Activated gamma-delta T cell (primary cell): ENCODE measurements around the gene GPR156.
"Not testable (repeated sequence)": the region's sequence is repeated elsewhere in the genome, so short reads cannot be mapped to it uniquely, and the experiment has no call there.

ENCODE experiments used
- DNase-seq: peaks from one replicate; lab custom pipeline; 2025; lab: John Stamatoyannopoulos, UW

GPR156 gene

DNA sequence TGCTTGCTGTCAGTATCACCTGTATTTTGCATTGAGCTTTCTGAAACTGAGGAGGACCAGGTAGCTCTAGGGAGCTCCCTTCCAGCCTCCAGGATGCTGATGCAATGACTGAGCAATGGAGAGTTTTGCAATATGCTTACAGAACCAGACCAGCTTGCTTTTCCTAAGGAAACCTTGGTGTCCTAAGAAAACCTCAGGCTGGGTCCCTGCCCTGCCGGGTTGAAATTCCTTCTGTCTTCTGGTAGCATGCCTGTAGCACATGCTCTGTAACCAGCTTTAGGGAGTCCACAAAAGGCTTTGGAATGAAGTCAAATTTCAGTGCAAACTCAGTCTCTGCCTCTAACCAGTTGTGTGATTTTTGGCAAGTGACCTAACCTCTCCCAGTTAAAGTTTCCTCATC is 125.0 kb downstream of the GPR156 start:
- DNase-seq: no peak

DNA sequence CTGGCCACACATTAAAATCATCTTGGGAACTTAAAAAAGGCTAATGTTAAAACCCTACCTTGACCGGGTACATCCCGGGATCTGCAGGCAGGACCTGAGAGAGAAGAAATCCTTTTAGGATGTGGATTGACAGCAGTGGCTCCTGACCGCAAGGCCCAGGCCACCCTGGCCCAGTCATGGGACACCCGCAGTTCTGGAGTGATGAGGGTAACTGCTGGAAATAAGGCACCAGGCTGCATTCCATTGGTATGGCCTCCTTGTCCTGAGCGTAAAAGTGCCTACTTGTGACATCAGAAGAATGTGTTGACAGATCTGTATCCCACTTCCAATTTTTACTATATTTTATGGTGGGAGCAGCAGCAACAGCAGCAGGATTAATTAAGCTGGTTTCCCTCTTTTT is 127.3 kb downstream of the GPR156 start:
- DNase-seq: no peak

DNA sequence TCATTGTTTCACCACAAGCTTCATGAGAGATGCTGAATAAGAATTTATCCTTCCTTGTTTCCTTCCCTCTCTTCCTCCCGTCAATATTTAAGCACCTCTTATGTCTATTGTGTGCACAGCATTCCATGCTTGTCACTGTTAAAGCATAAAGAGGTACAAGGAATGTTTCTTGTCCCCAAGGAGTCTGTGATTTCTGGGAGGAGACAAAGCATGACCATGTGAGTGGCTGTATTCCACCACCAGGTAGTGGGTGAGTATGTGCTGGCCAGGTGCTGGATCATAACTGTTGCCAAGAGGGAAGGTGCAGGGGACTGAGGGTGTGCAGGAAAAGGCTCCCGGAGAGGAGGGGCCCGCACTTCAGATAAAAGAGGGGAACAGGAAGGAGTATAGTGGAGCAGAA is 127.9 kb downstream of the GPR156 start:
- no peak for DNase-seq

DNA sequence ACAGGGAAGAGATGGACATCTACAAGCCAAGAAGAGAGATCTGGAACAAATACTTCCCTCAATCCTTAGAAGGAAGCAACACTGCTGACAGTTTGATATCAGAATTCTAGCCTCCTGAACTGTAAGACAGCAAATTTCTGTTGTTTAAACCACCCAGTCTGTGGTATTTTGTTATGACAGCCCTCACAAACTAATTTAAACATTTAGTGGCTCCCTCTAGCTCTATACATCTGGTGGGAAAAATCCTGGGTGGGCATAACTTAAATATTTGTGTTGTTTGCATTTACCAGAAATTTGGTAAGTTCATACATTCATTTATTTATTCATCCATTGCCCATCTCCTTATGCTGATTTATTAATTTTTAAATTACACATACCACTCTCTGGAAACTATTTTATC is 128.3 kb downstream of the GPR156 start:
- no peak for DNase-seq

DNA sequence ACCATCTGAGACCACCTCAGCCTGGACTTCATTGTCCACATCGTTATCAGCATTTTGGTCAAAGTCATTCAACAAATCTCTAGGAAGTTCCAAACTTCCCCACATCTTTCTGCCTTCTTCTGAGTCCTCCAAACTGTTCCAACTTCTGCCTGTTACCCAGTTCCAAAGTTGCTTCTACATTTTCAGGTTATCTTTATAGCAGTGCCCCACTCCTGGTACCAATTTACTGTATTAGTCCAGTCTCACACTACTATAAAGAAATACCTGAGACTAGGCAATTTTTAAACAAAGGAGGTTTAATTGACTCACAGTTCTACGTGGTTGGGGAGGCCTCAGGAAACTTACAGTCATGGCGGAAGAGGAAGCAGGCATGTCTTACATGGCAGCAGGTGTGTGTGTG is 129.3 kb downstream of the GPR156 start:
- DNase-seq: not testable (repeated sequence)

DNA sequence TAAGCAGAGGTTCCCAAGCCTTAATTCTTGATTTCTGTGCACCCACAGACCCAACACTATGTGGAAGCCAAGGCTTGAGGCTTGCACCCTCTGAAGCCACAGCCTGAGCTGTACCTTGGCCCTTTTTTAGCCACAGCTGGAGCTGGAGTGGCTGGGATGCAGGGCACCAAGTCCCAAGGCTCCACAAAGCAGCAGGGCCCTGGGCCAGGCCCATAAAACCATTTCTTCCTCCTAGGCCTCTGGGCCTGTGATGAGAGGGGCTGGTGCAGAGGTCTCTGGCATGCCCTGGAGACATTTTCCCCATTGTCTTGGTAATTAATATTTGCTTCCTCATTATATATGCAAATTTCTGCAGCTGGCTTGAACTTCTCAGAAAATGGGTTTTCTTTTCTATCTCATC is 129.9 kb downstream of the GPR156 start:
- no peak for DNase-seq

DNA sequence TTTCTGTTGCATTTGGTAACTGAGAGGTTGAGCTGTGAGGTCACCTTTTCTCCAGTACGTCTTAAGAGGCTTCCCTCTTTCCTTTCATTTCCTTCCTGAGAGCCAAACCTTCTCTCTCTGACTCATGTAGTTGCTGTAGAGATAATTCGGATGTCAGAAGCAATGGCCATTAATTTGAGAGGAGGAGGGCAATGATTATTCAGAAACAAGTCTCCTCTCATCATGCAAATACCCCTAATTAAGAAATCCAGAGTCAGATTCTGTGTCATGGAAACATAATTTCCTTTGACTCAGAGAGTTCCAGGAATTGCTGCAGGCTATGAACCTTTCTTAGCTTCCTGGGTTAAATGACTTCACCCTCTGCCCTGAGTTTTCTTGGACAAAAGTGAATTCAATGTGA is 131.7 kb downstream of the GPR156 start:
- DNase-seq: no peak

DNA sequence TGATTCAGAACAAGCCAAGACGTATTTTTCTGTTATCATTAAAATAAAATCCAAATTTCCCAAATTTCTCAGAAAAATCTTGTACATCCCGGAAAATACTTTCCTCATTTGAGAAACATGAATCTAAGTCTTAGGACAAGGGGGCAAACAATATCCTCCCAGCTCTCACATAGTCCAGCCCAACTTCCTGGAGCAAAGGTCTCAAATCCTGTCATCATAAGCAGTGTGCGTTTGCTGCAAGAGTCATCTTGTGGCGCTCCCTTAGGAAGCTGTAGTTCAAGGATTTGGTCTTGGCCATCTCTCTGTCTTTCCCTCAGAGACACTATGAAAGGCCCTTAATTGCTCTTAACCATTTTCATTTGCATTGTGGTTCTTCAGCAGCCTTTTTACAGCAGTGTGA is 133.2 kb downstream of the GPR156 start:
- DNase-seq: no peak

DNA sequence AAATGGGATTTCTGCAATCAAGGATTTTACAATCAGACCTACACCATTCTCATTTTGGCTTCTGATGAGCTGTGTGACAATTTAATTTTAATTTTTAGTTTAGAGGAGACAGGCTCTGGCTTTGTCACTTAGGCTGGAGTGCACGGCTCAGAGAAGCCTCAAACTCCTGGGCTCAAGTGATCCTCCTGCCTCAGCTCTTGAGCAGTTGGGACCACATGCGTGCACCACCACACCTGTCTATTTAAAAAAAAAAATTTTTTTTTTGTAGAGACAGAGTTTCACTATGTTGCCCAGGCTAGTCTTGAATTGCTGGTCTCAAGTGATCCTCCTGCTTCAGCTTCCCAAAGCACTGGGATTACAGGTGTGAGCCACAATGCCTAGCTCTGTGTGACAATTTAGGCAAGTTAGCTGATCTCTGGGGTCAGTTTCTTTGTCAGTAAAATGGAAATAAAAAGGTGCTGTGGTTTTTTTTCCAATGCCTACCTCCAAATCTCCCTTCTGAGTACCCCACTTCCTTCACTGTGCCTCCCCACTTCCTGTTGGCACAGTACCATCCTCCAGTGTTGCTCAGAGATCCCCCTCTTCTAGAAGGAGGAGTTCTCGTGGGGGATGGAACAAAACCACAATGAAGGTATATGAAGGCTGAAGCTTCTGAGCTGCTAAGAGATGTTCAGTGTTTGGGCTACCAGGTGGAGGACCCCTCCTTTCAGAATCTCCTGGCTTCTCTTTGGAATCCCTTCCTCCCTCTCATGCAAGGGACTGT is 136.7 kb downstream of the GPR156 start:
- DNase-seq: no peak

DNA sequence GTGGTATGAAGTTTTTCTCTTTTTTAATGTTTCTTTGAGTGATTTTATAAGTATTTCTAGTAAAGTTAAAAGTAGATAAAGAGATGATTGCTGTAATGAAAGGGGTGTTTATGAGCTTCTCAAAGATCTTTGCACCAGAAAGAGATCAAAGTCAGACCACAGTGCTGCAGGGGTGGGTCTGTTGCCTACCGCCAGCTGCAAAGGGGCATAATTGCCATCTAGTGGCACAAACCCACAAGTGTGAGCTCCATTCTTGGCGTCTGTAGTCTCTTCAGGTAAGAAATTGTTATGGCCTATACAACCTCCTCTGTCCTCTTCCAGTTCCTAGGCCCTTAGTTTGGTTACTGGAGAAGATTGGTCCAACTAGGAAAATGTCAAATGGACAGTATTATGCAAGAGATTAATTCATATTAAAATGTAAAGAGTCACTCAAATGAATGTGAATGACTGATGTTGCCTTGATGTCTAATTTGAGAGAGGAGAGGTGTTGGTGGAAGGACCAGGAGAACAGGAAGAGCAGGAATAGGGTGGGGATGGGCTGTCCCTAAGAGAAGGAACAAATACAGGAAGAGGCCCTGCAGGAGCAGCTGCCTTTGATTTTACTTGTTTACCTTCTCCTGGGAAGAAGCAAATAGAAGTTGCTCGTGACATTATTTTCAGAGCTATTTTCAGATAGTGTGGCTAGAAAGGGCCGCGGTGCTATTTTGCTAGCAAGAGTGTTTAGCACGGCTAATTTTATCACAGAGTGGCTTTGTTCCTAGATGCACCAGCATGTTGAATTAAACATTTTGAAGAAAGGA is 137.8 kb downstream of the GPR156 start:
- DNase-seq: no peak

DNA sequence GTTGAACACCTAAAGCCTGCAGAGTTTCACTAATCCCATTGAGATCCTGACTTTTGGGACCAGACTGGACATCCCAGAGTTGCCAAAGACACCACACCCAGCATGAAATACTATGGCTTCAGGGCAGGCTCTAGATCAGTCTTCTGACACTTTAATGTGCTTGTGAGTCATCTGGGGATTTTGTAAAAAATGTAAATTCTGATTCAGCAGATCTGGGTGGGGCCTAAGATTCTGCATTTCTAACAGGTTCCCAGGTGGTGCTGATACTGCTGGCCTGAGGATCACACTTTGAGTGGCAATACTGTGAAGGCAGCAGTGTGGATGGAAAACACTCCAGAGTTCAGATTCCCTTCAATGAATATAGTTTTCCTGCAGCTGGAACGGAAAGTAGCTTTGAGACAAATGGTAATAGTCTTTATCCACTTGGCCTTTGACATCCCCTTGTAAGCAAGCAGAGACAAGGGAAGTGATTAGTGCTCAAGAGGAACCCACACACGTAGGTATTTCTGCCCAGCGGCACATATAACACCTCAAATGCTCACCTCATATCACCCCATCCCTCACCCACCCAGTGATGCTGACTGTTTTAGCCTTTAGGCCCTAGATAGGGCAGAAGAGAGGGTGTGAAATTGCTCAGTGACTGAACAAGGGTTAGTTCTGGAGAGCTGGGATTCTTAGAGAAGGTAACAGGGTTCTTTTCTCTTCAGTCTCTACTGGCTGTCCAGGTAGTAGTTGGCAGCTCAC is 139.3 kb downstream of the GPR156 start:
- DNase-seq: no peak

DNA sequence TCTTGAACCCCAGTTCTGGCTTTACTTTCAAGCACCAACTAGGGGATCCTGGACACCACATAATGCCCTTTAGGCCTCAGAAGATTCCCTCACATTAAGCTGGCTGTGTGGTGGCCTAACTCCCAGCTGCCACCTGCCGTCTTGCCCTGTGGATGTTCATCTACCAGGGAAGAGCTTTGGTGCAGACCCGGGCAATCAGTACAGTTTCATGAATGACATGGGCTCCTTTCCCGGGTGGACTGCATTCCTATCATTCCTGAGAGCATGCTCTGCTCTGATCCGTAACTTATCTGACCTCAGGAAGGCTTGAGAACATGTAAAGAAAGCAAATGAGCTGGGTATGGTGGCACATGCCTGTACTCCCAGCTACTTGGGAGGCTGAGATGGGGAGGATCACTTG is 140.8 kb downstream of the GPR156 start:
- no peak for DNase-seq

DNA sequence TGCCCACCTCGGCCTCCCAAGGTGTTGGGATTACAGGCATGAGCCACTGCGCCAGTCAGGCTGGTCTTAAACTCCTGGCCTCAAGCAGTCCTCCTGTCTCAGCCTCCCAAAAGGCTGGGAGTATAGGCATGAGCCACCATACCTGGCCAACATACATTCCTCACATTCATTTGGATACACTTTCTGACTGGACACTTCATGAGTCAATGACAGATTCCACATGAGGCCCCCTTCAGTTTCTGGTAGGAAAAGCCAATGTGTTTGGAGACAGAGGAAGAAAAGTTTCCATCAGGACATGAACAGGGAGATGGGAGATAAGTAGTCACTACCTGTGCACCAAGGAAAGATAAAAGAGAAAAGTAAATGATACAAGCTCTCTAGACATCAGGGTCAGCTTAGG is 141.3 kb downstream of the GPR156 start:
- DNase-seq: no peak

DNA sequence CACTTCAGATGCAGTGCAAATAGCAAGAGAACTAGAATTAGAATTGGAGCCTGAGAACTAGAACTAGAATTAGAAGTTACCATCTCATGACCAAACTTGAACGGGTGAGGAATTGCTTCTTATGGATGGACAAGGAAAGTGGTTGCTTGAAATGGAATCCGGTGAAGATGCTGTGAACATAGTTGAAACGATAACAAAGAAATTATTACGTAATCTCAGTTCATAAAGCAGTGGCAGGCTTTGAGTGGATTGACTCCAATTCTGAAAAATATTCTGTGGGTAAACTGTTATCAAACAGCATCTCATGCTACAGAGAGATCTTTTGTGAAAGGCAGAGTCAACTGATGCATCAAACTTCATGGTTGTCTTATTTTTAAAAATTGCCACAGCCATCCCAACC is 142.8 kb downstream of the GPR156 start:
- no peak for DNase-seq

DNA sequence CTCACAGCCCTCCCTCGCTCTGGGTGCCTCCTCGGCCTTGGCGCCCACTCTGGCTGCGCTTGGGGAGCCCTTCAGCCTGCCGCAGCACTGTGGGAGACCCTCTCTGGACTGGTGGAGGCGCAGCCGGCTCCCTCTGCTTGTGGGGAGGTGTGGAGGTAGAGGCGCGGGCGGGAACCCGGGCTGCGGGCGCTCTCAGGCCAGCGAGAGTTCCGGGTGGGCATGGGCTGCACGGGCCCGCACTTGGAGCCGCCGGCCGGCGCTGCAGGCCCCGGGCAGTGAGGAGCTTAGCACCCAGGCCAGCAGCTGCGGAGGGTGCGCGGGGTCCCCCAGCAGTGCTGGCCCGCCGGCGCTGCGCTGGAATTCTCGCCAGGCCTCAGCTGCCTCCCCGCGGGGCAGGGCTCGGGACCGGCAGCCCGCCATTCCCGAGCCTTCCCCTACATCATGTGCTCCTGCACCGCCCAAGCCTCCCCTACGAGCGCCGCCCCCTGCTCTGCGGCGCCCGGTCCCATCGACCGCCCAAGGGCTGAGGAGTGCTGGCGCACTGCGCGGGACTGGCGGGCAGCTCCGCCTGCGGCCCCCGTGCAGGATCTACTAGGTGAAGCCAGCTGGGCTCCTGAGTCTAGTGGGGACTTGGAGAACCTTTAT is 144.8 kb downstream of the GPR156 start:
- no peak for DNase-seq

DNA sequence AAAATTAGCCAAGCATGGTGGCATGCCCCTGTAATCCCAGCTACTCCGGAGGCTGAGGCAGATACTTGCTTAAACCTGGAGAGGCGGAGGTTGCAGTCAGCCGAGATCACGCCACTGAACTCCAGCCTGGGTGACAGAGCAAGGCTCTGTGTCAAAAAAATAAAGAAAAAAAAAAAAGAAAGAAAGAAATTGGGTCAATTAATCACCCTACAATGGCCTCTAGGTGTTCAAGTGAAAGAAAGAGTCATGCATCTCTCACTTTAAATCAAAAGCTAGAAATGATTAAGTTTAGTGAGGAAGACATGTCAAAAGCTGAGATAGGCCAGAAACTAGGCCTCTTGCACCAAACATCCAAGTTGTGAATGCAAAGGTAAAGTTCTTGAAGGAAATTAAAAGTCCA is 145.9 kb downstream of the GPR156 start:
- no peak for DNase-seq

DNA sequence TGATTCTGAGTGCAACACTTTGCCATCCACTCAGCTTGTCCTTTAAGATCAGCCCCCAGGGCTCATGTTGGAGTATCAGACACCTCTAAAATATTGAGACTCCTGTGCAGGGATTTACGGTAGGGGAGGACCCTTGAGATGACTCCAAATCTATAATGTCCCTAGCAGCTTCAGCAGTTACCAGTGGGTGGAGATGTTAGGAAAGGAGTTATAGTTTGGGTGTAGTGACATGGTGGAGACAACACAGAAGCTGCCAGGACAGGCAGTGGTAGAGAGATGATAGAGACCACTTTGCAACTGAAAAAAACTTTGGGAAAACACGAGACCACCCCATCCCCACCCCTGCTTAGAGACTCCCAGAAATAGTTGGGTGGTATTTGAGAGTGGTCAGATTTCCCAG is 147.5 kb downstream of the GPR156 start:
- no peak for DNase-seq

DNA sequence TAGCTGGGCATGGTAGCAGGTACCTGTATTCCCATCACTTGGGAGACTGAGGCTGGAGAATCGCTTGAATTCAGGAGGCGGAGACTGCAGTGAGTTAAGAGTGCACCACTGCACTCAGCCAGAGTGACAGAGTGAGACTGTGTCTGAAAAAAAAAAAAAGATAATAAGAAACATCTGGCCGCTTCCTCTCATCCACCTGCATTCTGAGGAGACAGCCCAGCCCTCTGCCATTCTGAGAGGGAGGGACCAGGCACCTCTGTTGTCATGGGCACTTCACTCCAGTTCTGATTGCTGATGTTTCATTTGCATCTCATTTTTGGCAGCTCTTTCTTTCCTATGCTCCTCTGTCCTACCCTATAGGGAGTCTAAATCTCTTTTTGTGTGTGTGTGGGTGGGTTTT is 154.4 kb downstream of the GPR156 start:
- DNase-seq: no peak

DNA sequence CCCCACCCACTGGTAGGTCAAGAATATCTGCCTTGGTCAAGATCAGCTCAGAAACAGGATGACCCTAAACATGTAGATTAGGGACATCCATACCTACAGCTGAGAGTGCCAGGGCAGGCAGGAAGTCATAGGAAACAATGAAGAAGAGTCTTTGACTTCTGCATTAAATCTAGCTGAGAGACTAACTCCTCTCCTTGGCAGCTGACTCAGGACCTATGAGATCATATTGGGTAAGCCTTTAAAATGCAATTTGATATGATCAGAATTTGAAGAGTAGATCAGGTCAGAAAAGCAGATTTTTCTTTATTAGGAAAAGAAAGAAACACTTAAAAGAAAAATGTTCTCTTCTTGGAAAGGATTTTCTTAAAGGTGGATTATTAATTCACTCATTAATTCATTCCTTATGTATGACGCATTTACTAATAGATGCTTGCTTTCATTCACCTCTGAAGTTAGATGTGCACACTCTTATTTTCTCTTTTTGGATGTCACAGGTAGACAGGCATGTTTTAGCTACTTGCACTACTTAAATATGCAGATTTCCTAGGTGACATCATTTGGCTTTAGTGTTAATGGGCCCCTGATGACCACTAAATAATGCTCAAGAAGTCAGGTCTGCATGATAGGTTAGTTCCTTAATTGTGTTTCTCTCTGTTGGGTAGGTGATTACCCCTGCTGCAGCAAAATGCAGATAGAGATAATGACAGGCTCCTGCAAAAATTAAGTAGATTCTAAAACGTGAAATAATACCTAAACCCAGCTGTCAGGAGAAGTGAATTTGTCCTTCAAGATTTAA is 155.1 kb downstream of the GPR156 start:
- no peak for DNase-seq

DNA sequence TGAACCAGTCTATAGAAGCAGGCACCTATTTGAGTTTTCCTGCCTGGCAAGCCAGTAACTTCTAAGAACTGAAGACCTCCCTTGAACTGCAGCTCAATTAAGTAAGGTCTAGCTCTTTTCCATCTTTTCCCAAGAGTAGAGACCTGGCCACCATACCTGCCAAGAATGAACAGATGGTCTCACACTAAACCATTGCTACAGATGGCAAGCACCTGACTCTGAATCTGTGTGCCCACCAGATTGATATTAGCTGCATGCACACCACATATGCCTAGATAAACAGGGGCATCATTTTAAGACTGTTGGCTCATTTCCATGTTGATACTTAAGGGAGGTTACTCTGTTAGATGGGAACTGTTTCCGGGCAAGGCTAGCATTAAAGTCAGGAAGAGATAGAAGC is 156.0 kb downstream of the GPR156 start:
- no peak for DNase-seq

DNA sequence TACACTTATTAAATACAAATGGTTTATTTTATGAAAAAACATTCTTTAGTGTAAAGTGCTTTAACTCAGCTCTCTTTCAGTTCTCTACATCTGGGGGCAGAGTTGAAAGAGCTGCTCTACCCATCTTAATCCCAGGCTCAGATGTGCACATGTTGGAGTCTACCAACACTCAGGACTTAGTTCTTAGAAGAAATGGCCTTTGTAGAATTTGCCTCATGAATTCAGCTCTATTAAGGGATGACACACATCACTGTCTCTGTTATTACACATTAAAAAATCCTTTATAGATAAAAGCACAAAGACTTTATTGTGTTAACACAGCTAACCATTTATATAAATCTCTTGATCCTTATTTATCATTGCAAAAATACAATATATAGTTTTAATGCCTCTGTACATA is 159.0 kb downstream of the GPR156 start:
- no peak for DNase-seq
